ENCODE measurements around the gene KCNQ1. TPM values are rescaled to one million over a fixed set of nuclear protein-coding genes. Genes with fewer than 3 reads are reported as not detected.

The KCNQ1 gene
- polyA plus RNA-seq, 3 donors, result 11.5 to 13.4 (median 12.7) TPM

GRCh38 chr11:2521081-2521732 is 76.4 kb downstream of the KCNQ1 start:
- no peak for DNase-seq

- no peak for DNase-seq
Observed at GRCh38 chr11:2521733-2522630, 77.2 kb downstream of the KCNQ1 start.

- no peak for DNase-seq
Observed at GRCh38 chr11:2522631-2523255, 77.9 kb downstream of the KCNQ1 start.

GRCh38 chr11:2523821-2524391 is 79.1 kb downstream of the KCNQ1 start:
- DNase-seq, result no peak

- DNase-seq, result no peak
Observed at GRCh38 chr11:2524446-2525165, 79.8 kb downstream of the KCNQ1 start.

- DNase-seq, result no peak
Observed at GRCh38 chr11:2525166-2525861, 80.5 kb downstream of the KCNQ1 start.

GRCh38 chr11:2525941-2526807 is 81.4 kb downstream of the KCNQ1 start:
- no peak for DNase-seq

GRCh38 chr11:2526808-2527381 is 82.1 kb downstream of the KCNQ1 start:
- DNase-seq, result no peak

GRCh38 chr11:2527621-2528291 is 82.9 kb downstream of the KCNQ1 start:
- no peak for DNase-seq

GRCh38 chr11:2528301-2529050 is 83.7 kb downstream of the KCNQ1 start:
- DNase-seq, result no peak

- no peak for DNase-seq
Observed at GRCh38 chr11:2529173-2529572, 84.4 kb downstream of the KCNQ1 start.

- DNase-seq, result no peak
Observed at GRCh38 chr11:2529636-2530035, 84.8 kb downstream of the KCNQ1 start.

GRCh38 chr11:2530131-2530854 is 85.5 kb downstream of the KCNQ1 start:
- no peak for DNase-seq

- no peak for DNase-seq
Observed at GRCh38 chr11:2530855-2531200, 86.0 kb downstream of the KCNQ1 start.

- no peak for DNase-seq
Observed at GRCh38 chr11:2531277-2531986, 86.6 kb downstream of the KCNQ1 start.

GRCh38 chr11:2531987-2532703 is 87.3 kb downstream of the KCNQ1 start:
- no peak for DNase-seq
